ENCODE data around the gene ANKS1A. TPM values are rescaled to one million over a fixed set of nuclear protein-coding genes. Genes with fewer than 3 reads are reported as not detected.

The ANKS1A gene
- total RNA-seq, 1 donor from 2014 or later, result 33.5 TPM

DNA sequence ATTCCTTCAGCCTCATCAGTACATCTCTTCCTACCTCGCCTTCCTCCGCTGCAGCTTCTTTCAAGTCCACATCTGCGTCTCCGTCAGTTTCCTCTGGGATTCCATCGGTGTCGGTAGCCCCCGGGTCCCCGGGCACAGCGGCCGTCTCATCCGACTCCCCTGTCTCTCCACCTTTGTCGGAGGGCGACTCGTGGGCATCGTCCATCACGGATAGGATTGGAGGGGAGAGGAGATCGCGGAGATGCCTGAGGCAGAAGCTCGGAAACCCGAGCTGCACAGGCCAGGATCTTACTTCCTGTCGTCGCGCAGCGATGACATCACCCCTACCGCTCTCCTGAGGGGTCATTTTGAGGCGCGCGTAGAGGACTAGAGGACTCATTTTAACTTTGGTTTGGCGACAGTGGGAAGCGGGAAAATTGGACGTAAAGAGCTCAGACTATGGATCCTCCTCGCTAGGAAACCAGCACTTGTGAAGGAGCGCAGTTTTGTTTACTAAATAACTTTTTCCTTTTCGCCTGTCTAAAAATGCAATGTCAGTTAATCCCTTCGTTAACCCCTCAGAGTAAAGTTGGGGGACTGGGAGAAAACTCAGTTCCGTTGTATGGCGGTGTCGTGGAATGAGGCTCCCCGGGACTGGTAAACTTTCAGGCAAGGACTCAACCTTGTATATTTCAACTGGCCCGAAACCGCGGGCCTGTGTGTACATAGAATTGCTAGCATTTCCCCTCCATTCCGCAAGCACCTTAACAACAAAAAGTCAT lies 1.1 kb upstream of the ANKS1A start, which contains the start of gene TAF11:
Gene TAF11, minus strand, starts transcription at position 290 of the 761 bp plus-strand sequence. Its CDS starts 85 bp downstream, at position 205.
- TF ChIP-seq, protein P1, sequence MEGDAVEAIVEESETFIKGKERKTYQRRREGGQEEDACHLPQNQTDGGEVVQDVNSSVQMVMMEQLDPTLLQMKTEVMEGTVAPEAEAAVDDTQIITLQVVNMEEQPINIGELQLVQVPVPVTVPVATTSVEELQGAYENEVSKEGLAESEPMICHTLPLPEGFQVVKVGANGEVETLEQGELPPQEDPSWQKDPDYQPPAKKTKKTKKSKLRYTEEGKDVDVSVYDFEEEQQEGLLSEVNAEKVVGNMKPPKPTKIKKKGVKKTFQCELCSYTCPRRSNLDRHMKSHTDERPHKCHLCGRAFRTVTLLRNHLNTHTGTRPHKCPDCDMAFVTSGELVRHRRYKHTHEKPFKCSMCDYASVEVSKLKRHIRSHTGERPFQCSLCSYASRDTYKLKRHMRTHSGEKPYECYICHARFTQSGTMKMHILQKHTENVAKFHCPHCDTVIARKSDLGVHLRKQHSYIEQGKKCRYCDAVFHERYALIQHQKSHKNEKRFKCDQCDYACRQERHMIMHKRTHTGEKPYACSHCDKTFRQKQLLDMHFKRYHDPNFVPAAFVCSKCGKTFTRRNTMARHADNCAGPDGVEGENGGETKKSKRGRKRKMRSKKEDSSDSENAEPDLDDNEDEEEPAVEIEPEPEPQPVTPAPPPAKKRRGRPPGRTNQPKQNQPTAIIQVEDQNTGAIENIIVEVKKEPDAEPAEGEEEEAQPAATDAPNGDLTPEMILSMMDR (IDR thresholded peaks at IDR 0.05; ENCODE audit: borderline replicate concordance), result no peak
- Histone ChIP-seq H3K4me3 (peak within 1 kb of the TSS; percentile 85), H3K4me1 (peaks cover 69% of the 10 kb centered on the region), H3K27ac (replicated peaks) (peak within 1 kb of the TSS; percentile 92), H3K9me3 (replicated peaks) (peaks cover 4% of the 10 kb centered on the region), H3K36me3 (peaks cover 14% of the 10 kb centered on the region), H3K27me3 (ENCODE audit: low read depth) (no peaks in the 10 kb centered on the region)
- peak; percentile 93 for DNase-seq
- intact Hi-C loops (cut with micrococcal nuclease), result no loop called here

DNA sequence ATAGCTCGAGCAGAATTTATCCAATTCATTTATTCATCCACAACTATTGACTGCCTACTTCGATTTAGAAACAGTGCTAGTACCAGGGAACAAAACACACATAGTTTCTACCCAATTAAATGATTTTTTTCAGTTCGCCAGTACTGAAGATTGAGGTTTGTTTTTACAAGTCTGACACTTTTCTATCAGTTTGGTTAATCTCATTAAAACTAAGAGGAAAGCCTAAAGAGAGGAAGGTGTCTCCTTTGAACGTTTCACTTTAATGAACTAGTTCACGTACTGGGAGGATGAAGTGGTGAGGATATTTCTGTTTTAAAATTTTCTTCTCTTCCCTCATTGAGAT lies 570 bp upstream of the ANKS1A start:
- H3K27ac ChIP-seq (replicated peaks), result peak overlapping the region; percentile 92
- no peak for DNase-seq
- H3K27me3 ChIP-seq (ENCODE audit: low read depth), result no peaks in the 10 kb centered on the region
- intact Hi-C loops (cut with micrococcal nuclease), result no loop called here
- peaks cover 69% of the 10 kb centered on the region for H3K4me1 ChIP-seq
- H3K9me3 ChIP-seq (replicated peaks), result peaks cover 4% of the 10 kb centered on the region
- H3K36me3 ChIP-seq, result peaks cover 11% of the 10 kb centered on the region
- TF ChIP-seq, protein P1 (IDR thresholded peaks at IDR 0.05; ENCODE audit: borderline replicate concordance), result no peak
- peak overlapping the region; percentile 85 for H3K4me3 ChIP-seq

DNA sequence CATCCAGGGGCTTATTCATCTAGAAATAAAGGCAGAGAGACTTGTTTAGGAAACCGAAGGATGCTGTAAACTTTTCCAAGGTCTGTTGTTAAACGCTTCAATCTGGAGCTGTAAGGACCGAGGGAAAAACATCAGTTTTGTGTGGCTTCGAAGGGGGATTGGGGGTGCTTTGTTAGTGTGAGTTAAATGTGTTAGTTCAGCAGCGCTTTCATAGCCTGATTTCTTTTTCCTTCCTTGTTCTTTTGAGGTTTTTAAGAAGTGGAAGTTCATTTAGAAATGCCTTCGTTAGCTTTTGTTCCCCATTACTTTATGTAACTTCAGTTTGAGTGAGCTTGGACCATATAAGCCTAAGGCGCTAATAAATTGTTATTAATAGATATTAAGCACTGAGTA lies 1.5 kb downstream of the ANKS1A start:
- DNase-seq, result no peak
- Histone ChIP-seq H3K4me3 (peak overlapping the region; percentile 85), H3K9me3 (replicated peaks) (no peaks in the 10 kb centered on the region), H3K27ac (replicated peaks) (peak overlapping the region; percentile 92), H3K4me1 (peaks cover 66% of the 10 kb centered on the region), H3K27me3 (ENCODE audit: low read depth) (no peaks in the 10 kb centered on the region), H3K36me3 (no peaks in the 10 kb centered on the region)
- TF ChIP-seq, protein P1 (IDR thresholded peaks at IDR 0.05; ENCODE audit: borderline replicate concordance), result no peak
- intact Hi-C loops (cut with micrococcal nuclease), result loop anchor here (5.0 kb wide), 1 partner anchor 77 kb away; no protein-coding TSS in a partner anchor

DNA sequence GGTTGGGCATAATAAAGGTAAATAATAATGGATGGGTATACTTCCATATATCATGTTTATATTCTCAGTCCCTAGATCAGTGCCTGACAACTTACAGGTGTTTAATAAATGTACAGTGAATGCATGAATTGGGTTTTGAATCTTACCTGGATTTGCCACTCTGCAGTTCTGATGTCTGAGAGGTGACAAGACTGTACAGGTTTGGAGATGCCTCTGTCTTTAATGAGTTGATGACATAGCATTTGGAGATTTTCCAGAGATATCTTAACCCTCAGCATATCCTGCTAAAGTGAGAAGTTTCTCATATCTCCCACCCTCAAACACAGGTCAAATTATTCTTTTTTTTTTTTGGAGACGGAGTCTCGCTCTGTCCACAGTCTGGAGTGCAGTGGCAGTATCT lies 2.2 kb downstream of the ANKS1A start:
- H3K27ac ChIP-seq (replicated peaks), result peak overlapping the region; percentile 92
- TF ChIP-seq, protein P1 (IDR thresholded peaks at IDR 0.05; ENCODE audit: borderline replicate concordance), result no peak

DNA sequence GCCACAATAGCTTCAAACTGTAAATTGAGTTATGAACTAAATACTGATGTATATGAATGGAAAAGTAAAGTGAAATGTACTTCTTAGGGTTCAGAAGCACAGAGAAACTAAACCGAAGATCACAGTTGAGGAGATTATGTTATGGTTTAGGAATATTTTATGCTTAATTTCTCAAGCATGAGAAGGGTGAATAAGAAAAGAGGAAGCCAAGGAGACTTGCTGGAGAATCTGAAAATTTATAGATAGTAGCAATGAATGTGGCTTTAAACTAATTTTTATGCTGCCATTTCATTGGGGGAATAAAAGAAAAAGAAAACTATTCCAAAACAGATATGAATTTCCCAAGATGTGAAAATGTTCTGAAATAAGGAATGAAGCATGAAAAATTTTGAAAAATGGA lies 5.6 kb downstream of the ANKS1A start:
- TF ChIP-seq, protein P1 (IDR thresholded peaks at IDR 0.05; ENCODE audit: borderline replicate concordance), result no peak
- Histone ChIP-seq H3K4me1 (peaks cover 62% of the 10 kb centered on the region), H3K36me3 (no peaks in the 10 kb centered on the region), H3K27me3 (ENCODE audit: low read depth) (no peaks in the 10 kb centered on the region), H3K9me3 (replicated peaks) (no peaks in the 10 kb centered on the region), H3K27ac (replicated peaks) (no peak overlapping the region), H3K4me3 (no peak overlapping the region)
- no peak for DNase-seq
- intact Hi-C loops (cut with micrococcal nuclease), result loop anchor here (5.0 kb wide), 1 partner anchor 73 kb away; no protein-coding TSS in a partner anchor

More for the DNA sequence above, 2.2 kb downstream of the ANKS1A start:
- H3K4me1 ChIP-seq, result peaks cover 64% of the 10 kb centered on the region
- intact Hi-C loops (cut with micrococcal nuclease), result loop anchor here (5.0 kb wide), 1 partner anchor 76 kb away; no protein-coding TSS in a partner anchor
- DNase-seq, result no peak
- no peaks in the 10 kb centered on the region for H3K27me3 ChIP-seq (ENCODE audit: low read depth)
- peak overlapping the region; percentile 85 for H3K4me3 ChIP-seq
- no peaks in the 10 kb centered on the region for H3K36me3 ChIP-seq
- no peaks in the 10 kb centered on the region for H3K9me3 ChIP-seq (replicated peaks)
